ENCODE measurements around the gene RGS10. TPM values are rescaled to one million over a fixed set of nuclear protein-coding genes. Genes with fewer than 3 reads are reported as not detected.
A peak's percentile ranks its signal among the peaks of the same experiment; 100 is the strongest.

RGS10 gene, protein sequence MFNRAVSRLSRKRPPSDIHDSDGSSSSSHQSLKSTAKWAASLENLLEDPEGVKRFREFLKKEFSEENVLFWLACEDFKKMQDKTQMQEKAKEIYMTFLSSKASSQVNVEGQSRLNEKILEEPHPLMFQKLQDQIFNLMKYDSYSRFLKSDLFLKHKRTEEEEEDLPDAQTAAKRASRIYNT
- total RNA-seq: 10 to 100 TPM; 21.4 to 97.6 (median 35.5) TPM

GRCh38 chr10:119542357-119542987 is at the start of gene RGS10:
RGS10 (minus strand) TSS chr10:119542719; CDS start chr10:119542638, 81 bp downstream.
- intact Hi-C loops (cut with DNase I): loop anchor here (10.0 kb wide), 1 partner anchor 52 kb away; the partner anchor contains the start of gene TIAL1
- Histone ChIP-seq H3K9me3 (no peaks in the 10 kb centered on the region), H3K36me3 (no peaks in the 10 kb centered on the region), H3K27ac (peak within 1 kb of the TSS; percentile 9 to 89 (median 88)), H3K4me3 (replicated peaks in 1 of 3) (peak within 1 kb of the TSS; percentile 14 to 72 (median 68)), H3K4me1 (peaks cover 20 to 39% of the 10 kb centered on the region in 2 donors), H3K27me3 (no peaks in the 10 kb centered on the region)
- WGBS, 2 donors: 0 to 1% methylated on average over 8 to 58 of the region's 76 CpGs
- TF ChIP-seq, protein P1, sequence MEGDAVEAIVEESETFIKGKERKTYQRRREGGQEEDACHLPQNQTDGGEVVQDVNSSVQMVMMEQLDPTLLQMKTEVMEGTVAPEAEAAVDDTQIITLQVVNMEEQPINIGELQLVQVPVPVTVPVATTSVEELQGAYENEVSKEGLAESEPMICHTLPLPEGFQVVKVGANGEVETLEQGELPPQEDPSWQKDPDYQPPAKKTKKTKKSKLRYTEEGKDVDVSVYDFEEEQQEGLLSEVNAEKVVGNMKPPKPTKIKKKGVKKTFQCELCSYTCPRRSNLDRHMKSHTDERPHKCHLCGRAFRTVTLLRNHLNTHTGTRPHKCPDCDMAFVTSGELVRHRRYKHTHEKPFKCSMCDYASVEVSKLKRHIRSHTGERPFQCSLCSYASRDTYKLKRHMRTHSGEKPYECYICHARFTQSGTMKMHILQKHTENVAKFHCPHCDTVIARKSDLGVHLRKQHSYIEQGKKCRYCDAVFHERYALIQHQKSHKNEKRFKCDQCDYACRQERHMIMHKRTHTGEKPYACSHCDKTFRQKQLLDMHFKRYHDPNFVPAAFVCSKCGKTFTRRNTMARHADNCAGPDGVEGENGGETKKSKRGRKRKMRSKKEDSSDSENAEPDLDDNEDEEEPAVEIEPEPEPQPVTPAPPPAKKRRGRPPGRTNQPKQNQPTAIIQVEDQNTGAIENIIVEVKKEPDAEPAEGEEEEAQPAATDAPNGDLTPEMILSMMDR (IDR thresholded peaks at IDR 0.05): no peak
- peak; percentile 85 to 93 for TF ChIP-seq POLR2A (IDR thresholded peaks at IDR 0.05)
- DNase-seq: peak; percentile 80 to 83

DNA sequence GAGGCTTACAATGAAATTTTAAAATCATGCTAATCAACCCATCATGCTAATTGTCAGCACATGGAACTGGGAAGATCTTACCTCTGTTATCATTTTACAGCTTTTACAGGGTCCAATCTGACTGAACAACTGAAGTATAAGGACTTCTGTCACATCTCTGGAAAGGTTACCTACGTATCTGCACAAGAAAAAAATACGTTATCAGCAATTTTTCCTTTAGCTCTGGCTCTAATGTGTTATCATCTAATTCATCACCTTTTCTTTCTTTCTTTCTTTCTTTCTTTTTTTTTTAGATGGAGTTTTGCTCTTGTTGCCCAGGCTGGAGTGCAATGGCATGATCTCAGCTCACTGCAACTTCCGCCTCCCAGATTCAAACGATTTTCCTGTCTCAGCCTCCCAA is 45.6 kb upstream of the RGS10 start:
- 94 to 95% methylated on average over 4 of the region's 4 CpGs for WGBS, 2 donors
- DNase-seq: no peak
- Histone ChIP-seq H3K36me3 (no peaks in the 10 kb centered on the region), H3K9me3 (no peaks in the 10 kb centered on the region), H3K4me1 (peaks cover 11 to 13% of the 10 kb centered on the region in 2 donors), H3K27me3 (no peaks in the 10 kb centered on the region), H3K4me3 (replicated peaks in 1 of 3) (no peak overlapping the region), H3K27ac (no peak overlapping the region)
- intact Hi-C loops (cut with DNase I): no loop called here
- TF ChIP-seq POLR2A (IDR thresholded peaks at IDR 0.05): no peak
- TF ChIP-seq, protein P1 (IDR thresholded peaks at IDR 0.05): no peak

DNA sequence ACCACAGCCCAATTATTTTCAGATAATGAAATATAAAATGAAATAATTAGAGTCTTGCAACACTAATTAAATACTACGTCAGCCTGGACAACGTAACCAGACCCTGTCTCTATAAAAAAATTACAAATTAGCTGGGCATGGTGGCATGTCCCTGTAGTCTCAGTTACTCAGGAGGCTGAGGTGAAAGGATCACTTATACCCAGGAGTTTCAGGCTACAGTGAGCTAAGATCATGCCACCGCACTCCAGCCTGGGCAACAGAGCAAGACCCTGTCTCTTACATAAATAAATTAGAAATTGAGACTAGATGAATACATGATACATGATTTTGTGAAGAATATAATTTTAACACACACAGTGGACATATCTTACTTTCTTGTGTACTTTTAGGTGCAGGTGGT is 35.8 kb upstream of the RGS10 start:
- Histone ChIP-seq H3K27me3 (no peaks in the 10 kb centered on the region), H3K9me3 (no peaks in the 10 kb centered on the region), H3K36me3 (peaks cover 40 to 44% of the 10 kb centered on the region in 2 donors), H3K27ac (no peak overlapping the region), H3K4me1 (peaks cover 7 to 10% of the 10 kb centered on the region in 2 donors), H3K4me3 (replicated peaks in 1 of 3) (no peak overlapping the region)
- intact Hi-C loops (cut with DNase I): no loop called here
- TF ChIP-seq, protein P1 (IDR thresholded peaks at IDR 0.05): no peak
- TF ChIP-seq POLR2A (IDR thresholded peaks at IDR 0.05): no peak
- WGBS, 2 donors: 95 to 99% methylated on average over 3 of the region's 3 CpGs
- DNase-seq: no peak

DNA sequence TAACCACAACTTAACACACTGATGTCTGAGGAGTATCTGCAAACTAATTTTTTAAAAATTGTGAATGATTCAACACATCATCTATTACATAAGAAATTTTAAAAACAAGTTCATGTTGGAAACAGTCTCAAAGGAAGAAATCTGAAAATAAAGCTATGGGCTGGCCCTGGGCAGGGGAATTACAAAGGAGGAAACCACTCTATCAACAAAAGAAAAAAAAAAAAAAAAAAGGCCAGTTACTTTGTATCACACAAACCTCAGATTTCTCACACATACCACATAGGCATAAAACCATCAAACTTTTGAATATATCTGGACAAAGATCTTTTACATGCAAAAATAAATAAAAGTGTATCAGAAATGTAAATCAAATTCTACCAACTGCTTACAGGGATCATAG is 33.5 kb upstream of the RGS10 start:
- no peak for DNase-seq
- Histone ChIP-seq H3K4me1 (no peaks in the 10 kb centered on the region), H3K4me3 (replicated peaks in 1 of 3) (no peak overlapping the region), H3K9me3 (no peaks in the 10 kb centered on the region), H3K27ac (no peak overlapping the region), H3K27me3 (no peaks in the 10 kb centered on the region), H3K36me3 (peaks cover 44 to 52% of the 10 kb centered on the region in 2 donors)
- TF ChIP-seq POLR2A (IDR thresholded peaks at IDR 0.05): no peak
- TF ChIP-seq, protein P1 (IDR thresholded peaks at IDR 0.05): no peak
- intact Hi-C loops (cut with DNase I): no loop called here

DNA sequence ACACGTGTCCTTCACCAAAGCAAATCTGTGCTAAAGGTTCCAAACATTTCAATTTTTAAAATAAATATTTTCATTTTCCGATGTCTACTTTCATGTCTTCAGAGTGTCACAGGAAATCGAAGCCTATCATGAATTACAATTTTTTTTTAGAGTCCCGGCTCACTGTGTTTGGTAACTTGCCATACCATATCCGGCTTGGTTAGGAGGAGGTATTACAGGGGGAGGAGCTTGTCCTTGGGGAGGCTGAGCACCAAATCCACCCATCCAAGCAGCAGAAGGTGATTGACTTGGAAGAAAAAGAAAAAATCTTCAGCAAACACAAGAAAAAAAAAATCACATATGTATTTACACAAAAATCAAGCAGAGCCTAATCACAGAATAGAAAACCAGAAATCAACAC is 33.0 kb upstream of the RGS10 start:
- H3K4me1 ChIP-seq: no peaks in the 10 kb centered on the region
- H3K27me3 ChIP-seq: no peaks in the 10 kb centered on the region
- WGBS, 2 donors: 69 to 81% methylated on average over 5 of the region's 5 CpGs
- H3K9me3 ChIP-seq: no peaks in the 10 kb centered on the region
- H3K4me3 ChIP-seq (replicated peaks in 1 of 3): no peak overlapping the region
- DNase-seq: no peak
- intact Hi-C loops (cut with DNase I): no loop called here
- peaks cover 44 to 52% of the 10 kb centered on the region in 2 donors for H3K36me3 ChIP-seq
- H3K27ac ChIP-seq: no peak overlapping the region
- TF ChIP-seq, protein P1 (IDR thresholded peaks at IDR 0.05): no peak
- no peak for TF ChIP-seq POLR2A (IDR thresholded peaks at IDR 0.05)
